HepG2 (cell line): Measurements from ENCODE around the gene TMEFF2. TPM values are rescaled to one million over a fixed set of nuclear protein-coding genes. Genes with fewer than 3 reads are reported as not detected.

Experiments used
- ATAC-seq: fragments of 200-7000 bp; cut with Tn5 transposase; 3 replicates; pipeline ENCODE4 v1.9.1; 2020; ENCODE audit warnings: mild to moderate bottlenecking, moderate library complexity
- BruUV-seq: library from RNA; stranded (reverse); fragments of 400-500 nt; replicated peaks from 2 replicates; lab custom pipeline; 2021; lab: Mats Ljungman, UMichigan
- CTCF ChIA-PET: fragments of 300-600 bp; formaldehyde crosslinking; extraction: SDS; loops from one replicate; lab custom pipeline; 2021; ENCODE audit warnings: low total read pairs, inconsistent platforms, low intra/inter-chr PET ratio; lab: Yijun Ruan, JAX
- POLR2A ChIA-PET: fragments of 350-600 bp; sonication (Branson Sonifier 250); formaldehyde crosslinking; loops from one replicate; lab custom pipeline; 2020; ENCODE audit warnings: antibody characterized with exemption, inconsistent platforms; lab: Yijun Ruan, JAX
- DNase-seq: peaks from one replicate; pipeline ENCODE4 v3.0.0-alpha.2; 2015; ENCODE audit warnings: low spot score
- FAIRE-seq: peaks from 3 replicates; lab custom pipeline; 2011; peaks lifted over from hg19 to GRCh38; lab: Jason Lieb, UNC
- H2AFZ ChIP-seq: one replicate; pipeline ENCODE4 v1.6.1; 2011; ENCODE audit warnings: low read length, inconsistent platforms
- H3K27ac ChIP-seq: fragments of 300-600 bp; 3 replicates; pipeline ENCODE4 v1.8.0; 2011; ENCODE audit warnings: mixed run types, mild to moderate bottlenecking, mixed read lengths, low read length, inconsistent platforms; ENCODE audit not compliant: insufficient read depth; ENCODE audit errors: extremely low read length
- H3K27me3 ChIP-seq, 2 experiments: fragments of 200-600 bp in 1 of 2; 2 replicates in 1 of 2; 3 replicates in 1 of 2; pipeline versions ENCODE4 v1.6.0 to v1.8.0; 2011; ENCODE audit warnings: low read length in 2 of 2, mild to moderate bottlenecking in 2 of 2, moderate library complexity in 2 of 2, inconsistent platforms in 1 of 2; ENCODE audit not compliant: insufficient read depth in 2 of 2, control insufficient read depth in 1 of 2
- H3K36me3 ChIP-seq, 2 experiments: fragments of 200-600 bp in 1 of 2; replicated peaks in 1 of 2; 2 replicates in 1 of 2; 3 replicates in 1 of 2; pipeline versions ENCODE4 v1.5.1 to v1.8.0; 2011; ENCODE audit warnings: low read length in 2 of 2, inconsistent platforms in 1 of 2; ENCODE audit not compliant: insufficient read depth in 2 of 2, control insufficient read depth in 1 of 2
- H3K4me1 ChIP-seq: 2 replicates; pipeline ENCODE4 v1.5.1; 2012; ENCODE audit warnings: low read length, inconsistent platforms; ENCODE audit not compliant: insufficient read depth
- H3K4me2 ChIP-seq: 2 replicates; pipeline ENCODE4 v1.6.0; 2011; ENCODE audit warnings: low read depth, low read length, inconsistent platforms
- H3K4me3 ChIP-seq, 3 experiments: fragments of 200-600 bp in 1 of 3; sonication (generic), shearing (Covaris generic) in 1 of 3; replicated peaks in 1 of 3; 2 replicates each; pipeline ENCODE4 v1.5.1; 2011 to 2016; ENCODE audit warnings: low read length in 3 of 3, inconsistent platforms in 2 of 3, low read depth in 2 of 3, mild to moderate bottlenecking in 2 of 3, control low read depth in 1 of 3, mixed read lengths in 1 of 3; ENCODE audit not compliant: insufficient read depth in 1 of 3
- H3K79me2 ChIP-seq: one replicate; pipeline ENCODE4 v1.6.1; 2011; ENCODE audit warnings: low read length, inconsistent platforms; ENCODE audit not compliant: insufficient read depth
- H3K9ac ChIP-seq: 2 replicates; pipeline ENCODE4 v1.6.0; 2011; ENCODE audit warnings: mild to moderate bottlenecking, low read depth, low read length, inconsistent platforms; ENCODE audit not compliant: insufficient read depth
- H3K9me3 ChIP-seq: 2 replicates; pipeline ENCODE4 v1.5.1; 2012; ENCODE audit warnings: mild to moderate bottlenecking, low read length
- H4K20me1 ChIP-seq: 2 replicates; pipeline ENCODE4 v1.6.0; 2011; ENCODE audit warnings: inconsistent platforms, mild to moderate bottlenecking, low read length, moderate library complexity; ENCODE audit not compliant: insufficient read depth
- BRCA1 ChIP-seq: sonication (generic); formaldehyde crosslinking; IDR thresholded peaks from 2 replicates; pipeline ENCODE4 v1.4.0; 2020; ENCODE audit warnings: missing genetic modification reagents
- SETDB1 ChIP-seq: sonication (generic); formaldehyde crosslinking; IDR thresholded peaks from 2 replicates; pipeline ENCODE4 v1.5.1; 2020; ENCODE audit warnings: missing genetic modification reagents, mild to moderate bottlenecking, borderline replicate concordance
- ZMYM3 ChIP-seq: sonication (generic); formaldehyde crosslinking; IDR thresholded peaks from 2 replicates; pipeline ENCODE4 v1.5.1; 2020; ENCODE audit warnings: mild to moderate bottlenecking, missing genetic modification reagents
- ZNF292 ChIP-seq: sonication (generic); formaldehyde crosslinking; IDR thresholded peaks from 2 replicates; pipeline ENCODE4 v1.8.1; 2022; ENCODE audit warnings: mild to moderate bottlenecking, low read depth, missing genetic modification reagents, borderline replicate concordance
- ZNF546 ChIP-seq: sonication (generic); formaldehyde crosslinking; conservative IDR thresholded peaks from 2 replicates; pipeline ENCODE4 v1.8.1; 2023; ENCODE audit warnings: mild to moderate bottlenecking, missing genetic modification reagents
- WGBS: methylation state at CpG from one replicate; pipeline ENCODE4 v1.1.6; 2017; ENCODE audit warnings: low lambda C conversion rate; 5-methylcytosine and 5-hydroxymethylcytosine counted together
- in situ Hi-C: cut with HindIII; loops from 2 replicates; pipeline ENCODE4 v1.10.0; 2017; ENCODE audit warnings: low pct_unique_long_range_greater_than_20kb; ENCODE audit not compliant: extremely low pct_ligation_motif_present
- intact Hi-C: fragments of 100-400 bp; cut with micrococcal nuclease; formaldehyde crosslinking; loops from one replicate; pipeline ENCODE4 v1.10.0; 2022; ENCODE audit not compliant: unreplicated experiment
- polyA plus RNA-seq, 8 experiments: library from polyadenylated mRNA; depleted of rRNA in 3 of 8; stranded (reverse) in 7 of 8; unstranded in 1 of 8; fragments of >200 nt; fragmentation: Illumina TruSeq in 4 of 8; extraction: Trizol in 4 of 8; gene quantifications; 2 replicates each; pipeline versions ENCODE4 v1.2.1 to v1.2.3, GENCODE V29; 2011 to 2016; ENCODE audit warnings: low read depth in 4 of 8, missing spikeins in 1 of 8, mixed read lengths in 1 of 8; ENCODE audit not compliant: insufficient read depth in 1 of 8
- total RNA-seq, 5 experiments: library from RNA; depleted of rRNA; stranded (reverse); fragments of >200 nt; fragmentation: Illumina TruSeq; extraction: Trizol; gene quantifications; 2 replicates each; pipeline ENCODE4 v1.2.3, GENCODE V29; 2016; ENCODE audit warnings: low read depth in 1 of 5
- TF ChIP-seq, protein P1 (sequence below): sonication (generic); formaldehyde crosslinking; IDR thresholded peaks from 2 replicates; pipeline ENCODE4 v1.4.0; 2020; ENCODE audit warnings: missing genetic modification reagents
- TF ChIP-seq, protein P2 (sequence below): sonication (generic); formaldehyde crosslinking; IDR thresholded peaks from 2 replicates; pipeline ENCODE4 v1.4.0; 2020; ENCODE audit warnings: missing genetic modification reagents, borderline replicate concordance
- TF ChIP-seq, protein P3 (sequence below): sonication (generic); formaldehyde crosslinking; IDR thresholded peaks from 2 replicates; pipeline ENCODE4 v1.4.0; 2020; ENCODE audit warnings: missing genetic modification reagents
- TF ChIP-seq, protein P4 (sequence below): sonication (generic); formaldehyde crosslinking; IDR thresholded peaks from 2 replicates; pipeline ENCODE4 v1.8.1; 2023; ENCODE audit warnings: mild to moderate bottlenecking, inconsistent platforms, moderate library complexity, missing genetic modification reagents, borderline replicate concordance
- TF ChIP-seq, protein P5 (sequence below): sonication (generic); formaldehyde crosslinking; IDR thresholded peaks from 2 replicates; pipeline ENCODE4 v1.5.0; 2020; ENCODE audit warnings: mild to moderate bottlenecking, missing genetic modification reagents

TMEFF2 gene
- total and polyA plus RNA-seq, 2 of the 13 experiments (the other 11 are each of a cell fraction or from before 2014, with no cell fraction given): not detected

DNA sequence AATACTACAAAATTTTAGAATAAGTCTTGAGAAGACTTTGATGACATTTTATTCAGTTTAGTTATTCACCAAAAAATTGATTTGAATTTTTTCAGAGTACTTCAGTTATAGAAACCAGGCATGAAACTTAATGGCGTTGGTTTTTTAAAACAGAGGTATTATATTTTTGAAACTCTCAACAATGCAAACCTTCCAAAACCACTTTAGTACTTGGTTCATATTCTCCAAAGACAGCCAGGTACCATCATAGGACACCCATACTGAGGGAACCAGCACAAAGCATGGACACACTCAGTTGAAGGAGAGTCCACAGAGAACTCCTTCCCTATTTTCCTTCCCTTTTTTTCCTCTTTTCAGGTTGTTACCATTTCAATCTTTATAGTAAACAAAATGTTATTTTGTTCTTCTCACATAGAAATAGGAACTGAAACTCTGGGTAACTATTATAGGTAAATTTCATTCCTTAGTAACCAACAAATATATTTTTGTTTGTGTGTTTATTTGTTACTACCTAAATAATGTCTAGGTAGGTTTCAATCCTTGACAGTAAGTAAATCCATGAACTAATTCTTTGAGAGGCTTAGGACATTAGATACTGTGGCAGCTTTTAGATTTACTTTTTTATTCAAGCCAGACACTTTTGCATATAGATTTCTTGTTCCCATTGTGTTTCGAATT, 95.8 kb downstream of the TMEFF2 start:
- Histone ChIP-seq H4K20me1 (no peaks in the 10 kb centered on the region), H3K79me2 (no peaks in the 10 kb centered on the region), H3K27ac (no peak overlapping the region), H3K27me3 (no peaks in the 10 kb centered on the region), H3K4me1 (no peaks in the 10 kb centered on the region), H3K4me2 (no peak overlapping the region), H2AFZ (no peak overlapping the region), H3K9me3 (no peaks in the 10 kb centered on the region), H3K36me3 (no peaks in the 10 kb centered on the region), H3K9ac (no peak overlapping the region), H3K4me3 (no peak overlapping the region)
- BruUV-seq: no TSS peak
- intact Hi-C loops (no loop called here), in situ Hi-C loops (no loop called here)
- 16% methylated on average over 2 of the region's 2 CpGs for WGBS
- FAIRE-seq (no peak), DNase-seq (no peak), ATAC-seq (no peak)
- ChIA-PET CTCF (no interaction called here), POLR2A (no interaction called here)
- TF ChIP-seq ZMYM3 (CRISPR knock-in tag): no peak
- TF ChIP-seq ZNF546: no peak
- no peak for TF ChIP-seq BRCA1 (CRISPR knock-in tag)
- TF ChIP-seq, protein P1, sequence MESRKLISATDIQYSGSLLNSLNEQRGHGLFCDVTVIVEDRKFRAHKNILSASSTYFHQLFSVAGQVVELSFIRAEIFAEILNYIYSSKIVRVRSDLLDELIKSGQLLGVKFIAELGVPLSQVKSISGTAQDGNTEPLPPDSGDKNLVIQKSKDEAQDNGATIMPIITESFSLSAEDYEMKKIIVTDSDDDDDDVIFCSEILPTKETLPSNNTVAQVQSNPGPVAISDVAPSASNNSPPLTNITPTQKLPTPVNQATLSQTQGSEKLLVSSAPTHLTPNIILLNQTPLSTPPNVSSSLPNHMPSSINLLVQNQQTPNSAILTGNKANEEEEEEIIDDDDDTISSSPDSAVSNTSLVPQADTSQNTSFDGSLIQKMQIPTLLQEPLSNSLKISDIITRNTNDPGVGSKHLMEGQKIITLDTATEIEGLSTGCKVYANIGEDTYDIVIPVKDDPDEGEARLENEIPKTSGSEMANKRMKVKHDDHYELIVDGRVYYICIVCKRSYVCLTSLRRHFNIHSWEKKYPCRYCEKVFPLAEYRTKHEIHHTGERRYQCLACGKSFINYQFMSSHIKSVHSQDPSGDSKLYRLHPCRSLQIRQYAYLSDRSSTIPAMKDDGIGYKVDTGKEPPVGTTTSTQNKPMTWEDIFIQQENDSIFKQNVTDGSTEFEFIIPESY: no peak
- TF ChIP-seq, protein P2, sequence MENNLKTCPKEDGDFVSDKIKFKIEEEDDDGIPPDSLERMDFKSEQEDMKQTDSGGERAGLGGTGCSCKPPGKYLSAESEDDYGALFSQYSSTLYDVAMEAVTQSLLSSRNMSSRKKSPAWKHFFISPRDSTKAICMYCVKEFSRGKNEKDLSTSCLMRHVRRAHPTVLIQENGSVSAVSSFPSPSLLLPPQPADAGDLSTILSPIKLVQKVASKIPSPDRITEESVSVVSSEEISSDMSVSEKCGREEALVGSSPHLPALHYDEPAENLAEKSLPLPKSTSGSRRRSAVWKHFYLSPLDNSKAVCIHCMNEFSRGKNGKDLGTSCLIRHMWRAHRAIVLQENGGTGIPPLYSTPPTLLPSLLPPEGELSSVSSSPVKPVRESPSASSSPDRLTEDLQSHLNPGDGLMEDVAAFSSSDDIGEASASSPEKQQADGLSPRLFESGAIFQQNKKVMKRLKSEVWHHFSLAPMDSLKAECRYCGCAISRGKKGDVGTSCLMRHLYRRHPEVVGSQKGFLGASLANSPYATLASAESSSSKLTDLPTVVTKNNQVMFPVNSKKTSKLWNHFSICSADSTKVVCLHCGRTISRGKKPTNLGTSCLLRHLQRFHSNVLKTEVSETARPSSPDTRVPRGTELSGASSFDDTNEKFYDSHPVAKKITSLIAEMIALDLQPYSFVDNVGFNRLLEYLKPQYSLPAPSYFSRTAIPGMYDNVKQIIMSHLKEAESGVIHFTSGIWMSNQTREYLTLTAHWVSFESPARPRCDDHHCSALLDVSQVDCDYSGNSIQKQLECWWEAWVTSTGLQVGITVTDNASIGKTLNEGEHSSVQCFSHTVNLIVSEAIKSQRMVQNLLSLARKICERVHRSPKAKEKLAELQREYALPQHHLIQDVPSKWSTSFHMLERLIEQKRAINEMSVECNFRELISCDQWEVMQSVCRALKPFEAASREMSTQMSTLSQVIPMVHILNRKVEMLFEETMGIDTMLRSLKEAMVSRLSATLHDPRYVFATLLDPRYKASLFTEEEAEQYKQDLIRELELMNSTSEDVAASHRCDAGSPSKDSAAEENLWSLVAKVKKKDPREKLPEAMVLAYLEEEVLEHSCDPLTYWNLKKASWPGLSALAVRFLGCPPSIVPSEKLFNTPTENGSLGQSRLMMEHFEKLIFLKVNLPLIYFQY (CRISPR knock-in tag): no peak
- TF ChIP-seq SETDB1: no peak
- no peak for TF ChIP-seq ZNF292
- TF ChIP-seq, protein P3, sequence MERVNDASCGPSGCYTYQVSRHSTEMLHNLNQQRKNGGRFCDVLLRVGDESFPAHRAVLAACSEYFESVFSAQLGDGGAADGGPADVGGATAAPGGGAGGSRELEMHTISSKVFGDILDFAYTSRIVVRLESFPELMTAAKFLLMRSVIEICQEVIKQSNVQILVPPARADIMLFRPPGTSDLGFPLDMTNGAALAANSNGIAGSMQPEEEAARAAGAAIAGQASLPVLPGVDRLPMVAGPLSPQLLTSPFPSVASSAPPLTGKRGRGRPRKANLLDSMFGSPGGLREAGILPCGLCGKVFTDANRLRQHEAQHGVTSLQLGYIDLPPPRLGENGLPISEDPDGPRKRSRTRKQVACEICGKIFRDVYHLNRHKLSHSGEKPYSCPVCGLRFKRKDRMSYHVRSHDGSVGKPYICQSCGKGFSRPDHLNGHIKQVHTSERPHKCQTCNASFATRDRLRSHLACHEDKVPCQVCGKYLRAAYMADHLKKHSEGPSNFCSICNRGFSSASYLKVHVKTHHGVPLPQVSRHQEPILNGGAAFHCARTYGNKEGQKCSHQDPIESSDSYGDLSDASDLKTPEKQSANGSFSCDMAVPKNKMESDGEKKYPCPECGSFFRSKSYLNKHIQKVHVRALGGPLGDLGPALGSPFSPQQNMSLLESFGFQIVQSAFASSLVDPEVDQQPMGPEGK (CRISPR knock-in tag): no peak
- TF ChIP-seq, protein P4, sequence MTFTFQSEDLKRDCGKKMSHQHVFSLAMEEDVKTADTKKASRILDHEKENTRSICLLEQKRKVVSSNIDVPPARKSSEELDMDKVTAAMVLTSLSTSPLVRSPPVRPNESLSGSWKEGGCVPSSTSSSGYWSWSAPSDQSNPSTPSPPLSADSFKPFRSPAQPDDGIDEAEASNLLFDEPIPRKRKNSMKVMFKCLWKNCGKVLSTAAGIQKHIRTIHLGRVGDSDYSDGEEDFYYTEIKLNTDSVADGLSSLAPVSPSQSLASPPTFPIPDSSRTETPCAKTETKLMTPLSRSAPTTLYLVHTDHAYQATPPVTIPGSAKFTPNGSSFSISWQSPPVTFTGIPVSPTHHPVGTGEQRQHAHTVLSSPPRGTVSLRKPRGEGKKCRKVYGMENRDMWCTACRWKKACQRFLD (CRISPR knock-in tag): no peak
- TF ChIP-seq, protein P5, sequence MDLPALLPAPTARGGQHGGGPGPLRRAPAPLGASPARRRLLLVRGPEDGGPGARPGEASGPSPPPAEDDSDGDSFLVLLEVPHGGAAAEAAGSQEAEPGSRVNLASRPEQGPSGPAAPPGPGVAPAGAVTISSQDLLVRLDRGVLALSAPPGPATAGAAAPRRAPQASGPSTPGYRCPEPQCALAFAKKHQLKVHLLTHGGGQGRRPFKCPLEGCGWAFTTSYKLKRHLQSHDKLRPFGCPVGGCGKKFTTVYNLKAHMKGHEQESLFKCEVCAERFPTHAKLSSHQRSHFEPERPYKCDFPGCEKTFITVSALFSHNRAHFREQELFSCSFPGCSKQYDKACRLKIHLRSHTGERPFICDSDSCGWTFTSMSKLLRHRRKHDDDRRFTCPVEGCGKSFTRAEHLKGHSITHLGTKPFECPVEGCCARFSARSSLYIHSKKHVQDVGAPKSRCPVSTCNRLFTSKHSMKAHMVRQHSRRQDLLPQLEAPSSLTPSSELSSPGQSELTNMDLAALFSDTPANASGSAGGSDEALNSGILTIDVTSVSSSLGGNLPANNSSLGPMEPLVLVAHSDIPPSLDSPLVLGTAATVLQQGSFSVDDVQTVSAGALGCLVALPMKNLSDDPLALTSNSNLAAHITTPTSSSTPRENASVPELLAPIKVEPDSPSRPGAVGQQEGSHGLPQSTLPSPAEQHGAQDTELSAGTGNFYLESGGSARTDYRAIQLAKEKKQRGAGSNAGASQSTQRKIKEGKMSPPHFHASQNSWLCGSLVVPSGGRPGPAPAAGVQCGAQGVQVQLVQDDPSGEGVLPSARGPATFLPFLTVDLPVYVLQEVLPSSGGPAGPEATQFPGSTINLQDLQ (CRISPR knock-in tag): no peak
